MCF 10A (cell line): ENCODE measurements around the gene NPAS1. TPM values are rescaled to one million over a fixed set of nuclear protein-coding genes. Genes with fewer than 3 reads are reported as not detected.

Source experiments
- total RNA-seq: library from RNA; stranded (reverse); gene quantifications from 2 replicates; pipeline ENCODE4 v1.2.3, GENCODE V29; 2022

NPAS1 gene
- total RNA-seq, 1 experiment from 2014 or later = 0.68 TPM

Other genes with a start within 250 kb of the NPAS1 start
- 372 and 417 TPM in 2 replicates for gene SLC1A5, start 231.2 kb upstream of the NPAS1 start, total RNA-seq
- 237 and 252 TPM in 2 replicates for gene AP2S1, start 169.0 kb upstream of the NPAS1 start, total RNA-seq
- gene ARHGAP35, start 158.8 kb upstream of the NPAS1 start, total RNA-seq = 46.9 and 52.1 TPM in 2 replicates
- gene TMEM160, start 28.8 kb downstream of the NPAS1 start, total RNA-seq = 15.3 and 22.0 TPM in 2 replicates
- 41.4 and 41.8 TPM in 2 replicates for gene ZC3H4, start 93.9 kb downstream of the NPAS1 start, total RNA-seq
- 76.1 and 81.7 TPM in 2 replicates for gene SAE1, start 111.0 kb downstream of the NPAS1 start, total RNA-seq
- 16.2 and 19.6 TPM in 2 replicates for gene BBC3, start 211.4 kb downstream of the NPAS1 start, total RNA-seq
- gene CCDC9, start 236.7 kb downstream of the NPAS1 start, total RNA-seq = 35.0 and 39.0 TPM in 2 replicates